ENCODE measurements around the gene TECRL. TPM values are rescaled to one million over a fixed set of nuclear protein-coding genes. Genes with fewer than 3 reads are reported as not detected.

TECRL gene
- total RNA-seq, 5 donors from 2014 or later (not counting 1 experiment from before 2014, with no cell fraction given): not detected

DNA sequence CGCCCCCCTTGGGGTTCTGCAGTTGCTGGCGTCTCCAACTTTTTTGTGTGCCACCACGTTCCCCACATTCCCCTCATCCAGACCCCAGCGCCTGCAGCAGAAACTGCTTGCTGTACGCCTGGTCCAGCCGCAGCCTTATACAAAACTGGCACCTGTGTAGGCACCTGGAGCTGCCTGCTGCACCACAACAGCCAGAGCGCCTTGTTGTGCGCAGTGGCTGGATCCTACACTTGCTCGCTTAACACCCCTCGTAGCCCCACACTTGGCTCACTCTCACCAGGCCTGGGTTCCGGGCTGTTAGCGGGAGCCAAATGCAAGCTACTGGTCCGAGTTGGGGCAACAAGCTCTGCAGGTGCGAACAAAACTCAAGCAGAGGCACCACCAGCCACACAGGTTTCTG, 136.8 kb downstream of the TECRL start:
- Mint-ChIP-seq H3K9me3 (peaks cover 5 to 8% (median 5%) of the 10 kb centered on the region in 3 donors), H3K27ac (no peak overlapping the region), H3K27me3 (no peaks in the 10 kb centered on the region), H3K4me1 (no peaks in the 10 kb centered on the region), H3K4me3 (no peak overlapping the region), H3K36me3 (no peaks in the 10 kb centered on the region)
- Histone ChIP-seq H3K27me3 (replicated peaks in 1 of 2; ENCODE audit: control insufficient read depth in 2 of 2, extremely low read depth in 1 of 2, insufficient read depth in 2 of 2, low read length in 1 of 2) (no peaks in the 10 kb centered on the region), H3K36me3 (ENCODE audit: control insufficient read depth in 2 of 2, extremely low read depth in 1 of 2, insufficient read depth in 1 of 2, low read length in 1 of 2) (no peaks in the 10 kb centered on the region), H3K4me1 (ENCODE audit: control insufficient read depth in 1 of 2, extremely low read depth in 1 of 2, insufficient read depth in 2 of 2, low read length in 2 of 2) (no peaks in the 10 kb centered on the region), H3K4me3 (ENCODE audit: control insufficient read depth in 1 of 2, extremely low read depth in 1 of 2, low read length in 1 of 2) (no peak overlapping the region), H3K9me3 (peaks cover 3% of the 10 kb centered on the region), H3K27ac (ENCODE audit: low read length) (no peak overlapping the region)
- POLR2A ChIA-PET: no interaction called here
- CTCF ChIA-PET: no interaction called here
- DNase-seq (no peak), ATAC-seq (replicated peaks in 1 of 4) (no peak)
- 88% methylated on average over 14 of the region's 14 CpGs for WGBS (ENCODE audit: insufficient coverage)

DNA sequence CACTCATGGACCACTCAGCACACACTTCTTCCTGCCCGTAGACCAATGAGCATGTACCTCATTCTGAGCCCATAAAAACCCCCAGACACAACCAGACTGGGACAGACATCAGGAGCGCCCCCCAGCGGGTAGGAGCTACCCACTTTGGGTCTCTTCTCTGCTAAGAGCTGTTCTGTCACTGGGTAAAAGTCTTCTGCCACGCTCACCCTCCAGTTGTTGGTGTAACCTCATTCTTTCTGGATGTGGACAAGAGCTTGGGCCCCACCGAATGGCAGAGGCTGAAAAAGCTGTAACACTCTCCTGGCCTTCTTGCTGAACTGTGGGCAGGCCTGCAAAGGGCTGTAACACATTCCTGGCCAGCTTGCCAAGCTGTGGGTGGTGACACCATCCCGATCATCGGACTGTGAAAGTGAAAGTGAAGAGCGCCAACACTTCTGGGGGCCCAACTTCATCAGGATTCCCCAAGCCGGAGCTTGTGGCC, 137.6 kb downstream of the TECRL start:
- Histone ChIP-seq H3K4me1 (ENCODE audit: control insufficient read depth in 1 of 2, extremely low read depth in 1 of 2, insufficient read depth in 2 of 2, low read length in 2 of 2) (no peaks in the 10 kb centered on the region), H3K27ac (ENCODE audit: low read length) (no peak overlapping the region), H3K27me3 (replicated peaks in 1 of 2; ENCODE audit: control insufficient read depth in 2 of 2, extremely low read depth in 1 of 2, insufficient read depth in 2 of 2, low read length in 1 of 2) (no peaks in the 10 kb centered on the region), H3K4me3 (ENCODE audit: control insufficient read depth in 1 of 2, extremely low read depth in 1 of 2, low read length in 1 of 2) (no peak overlapping the region), H3K9me3 (peaks cover 3% of the 10 kb centered on the region), H3K36me3 (ENCODE audit: control insufficient read depth in 2 of 2, extremely low read depth in 1 of 2, insufficient read depth in 1 of 2, low read length in 1 of 2) (no peaks in the 10 kb centered on the region)
- Mint-ChIP-seq H3K9me3 (peaks cover 10 to 12% (median 10%) of the 10 kb centered on the region in 3 donors), H3K27me3 (no peaks in the 10 kb centered on the region), H3K4me3 (no peak overlapping the region), H3K27ac (no peak overlapping the region), H3K4me1 (no peaks in the 10 kb centered on the region), H3K36me3 (no peaks in the 10 kb centered on the region)
- ATAC-seq (replicated peaks in 1 of 4): no peak
- WGBS (ENCODE audit: insufficient coverage): 82% methylated on average over 7 of the region's 9 CpGs
- no peak for DNase-seq
- ChIA-PET POLR2A (no interaction called here), CTCF (no interaction called here)

DNA sequence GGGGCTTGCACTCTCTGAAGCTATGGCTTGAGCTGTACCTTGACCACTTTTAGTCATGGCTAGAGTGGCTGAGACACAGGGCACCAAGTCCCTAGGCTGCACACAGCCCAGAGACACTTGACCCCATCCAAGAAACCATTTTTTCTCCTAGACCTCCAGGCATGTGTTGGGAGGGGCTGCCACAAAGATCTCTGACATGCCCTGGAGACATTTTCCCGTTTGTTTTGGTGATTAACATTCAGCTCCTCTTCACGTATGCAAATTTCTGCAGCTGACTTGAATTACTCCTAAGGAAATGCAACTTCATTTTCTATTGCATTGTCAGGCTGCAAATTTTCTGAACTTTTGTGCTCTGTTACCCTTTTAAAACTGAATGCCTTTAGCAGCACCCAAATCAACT, 142.6 kb downstream of the TECRL start:
- Mint-ChIP-seq H3K9me3 (peaks cover 11 to 26% (median 12%) of the 10 kb centered on the region in 3 donors), H3K4me3 (no peak overlapping the region), H3K27ac (no peak overlapping the region), H3K4me1 (no peaks in the 10 kb centered on the region), H3K36me3 (no peaks in the 10 kb centered on the region), H3K27me3 (no peaks in the 10 kb centered on the region)
- POLR2A ChIA-PET: no interaction called here
- no peak overlapping the region for H3K27ac ChIP-seq (ENCODE audit: low read length)
- no peaks in the 10 kb centered on the region for H3K9me3 ChIP-seq
- CTCF ChIA-PET: no interaction called here
- H3K27me3 ChIP-seq (replicated peaks in 1 of 2; ENCODE audit: control insufficient read depth in 2 of 2, extremely low read depth in 1 of 2, insufficient read depth in 2 of 2, low read length in 1 of 2): no peaks in the 10 kb centered on the region
- H3K36me3 ChIP-seq (ENCODE audit: control insufficient read depth in 2 of 2, extremely low read depth in 1 of 2, insufficient read depth in 1 of 2, low read length in 1 of 2): no peaks in the 10 kb centered on the region
- WGBS (ENCODE audit: insufficient coverage): no CpG with 5 or more reads among the region's 2 CpGs
- ATAC-seq (replicated peaks in 1 of 4) (no peak), DNase-seq (no peak)
- no peak overlapping the region for H3K4me3 ChIP-seq (ENCODE audit: control insufficient read depth in 1 of 2, extremely low read depth in 1 of 2, low read length in 1 of 2)
- H3K4me1 ChIP-seq (ENCODE audit: control insufficient read depth in 1 of 2, extremely low read depth in 1 of 2, insufficient read depth in 2 of 2, low read length in 2 of 2): no peaks in the 10 kb centered on the region

DNA sequence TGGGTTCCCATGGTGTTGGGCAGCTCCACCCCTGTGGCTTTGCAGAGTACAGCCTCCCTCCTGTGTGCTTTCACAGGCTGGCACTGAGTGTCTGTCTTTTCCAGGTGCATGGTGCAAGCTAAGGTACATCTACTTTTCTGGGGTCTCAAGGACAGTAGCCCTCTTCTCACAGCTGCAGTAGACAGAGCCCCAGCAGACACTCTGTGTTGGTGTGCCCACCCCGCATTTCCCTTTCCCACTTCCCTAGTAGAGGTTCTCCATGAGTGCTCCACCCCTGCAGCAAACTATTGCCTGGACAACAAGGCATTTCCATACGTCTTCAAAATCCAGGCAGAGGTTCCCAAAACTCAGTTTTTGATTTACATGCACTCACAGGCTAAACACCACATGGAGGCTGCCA, 143.0 kb downstream of the TECRL start:
- Histone ChIP-seq H3K9me3 (no peaks in the 10 kb centered on the region), H3K4me1 (ENCODE audit: control insufficient read depth in 1 of 2, extremely low read depth in 1 of 2, insufficient read depth in 2 of 2, low read length in 2 of 2) (no peaks in the 10 kb centered on the region), H3K4me3 (ENCODE audit: control insufficient read depth in 1 of 2, extremely low read depth in 1 of 2, low read length in 1 of 2) (no peak overlapping the region), H3K36me3 (ENCODE audit: control insufficient read depth in 2 of 2, extremely low read depth in 1 of 2, insufficient read depth in 1 of 2, low read length in 1 of 2) (no peaks in the 10 kb centered on the region), H3K27ac (ENCODE audit: low read length) (no peak overlapping the region), H3K27me3 (replicated peaks in 1 of 2; ENCODE audit: control insufficient read depth in 2 of 2, extremely low read depth in 1 of 2, insufficient read depth in 2 of 2, low read length in 1 of 2) (no peaks in the 10 kb centered on the region)
- ATAC-seq (replicated peaks in 1 of 4): no peak
- POLR2A ChIA-PET: no interaction called here
- H3K4me1 Mint-ChIP-seq: no peaks in the 10 kb centered on the region
- CTCF ChIA-PET: no interaction called here
- no peak overlapping the region for H3K4me3 Mint-ChIP-seq
- H3K27ac Mint-ChIP-seq: no peak overlapping the region
- H3K27me3 Mint-ChIP-seq: no peaks in the 10 kb centered on the region
- DNase-seq: no peak
- peaks cover 11 to 25% (median 11%) of the 10 kb centered on the region in 3 donors for H3K9me3 Mint-ChIP-seq
- WGBS (ENCODE audit: insufficient coverage): 70% methylated on average over 2 of the region's 2 CpGs
- no peaks in the 10 kb centered on the region for H3K36me3 Mint-ChIP-seq

DNA sequence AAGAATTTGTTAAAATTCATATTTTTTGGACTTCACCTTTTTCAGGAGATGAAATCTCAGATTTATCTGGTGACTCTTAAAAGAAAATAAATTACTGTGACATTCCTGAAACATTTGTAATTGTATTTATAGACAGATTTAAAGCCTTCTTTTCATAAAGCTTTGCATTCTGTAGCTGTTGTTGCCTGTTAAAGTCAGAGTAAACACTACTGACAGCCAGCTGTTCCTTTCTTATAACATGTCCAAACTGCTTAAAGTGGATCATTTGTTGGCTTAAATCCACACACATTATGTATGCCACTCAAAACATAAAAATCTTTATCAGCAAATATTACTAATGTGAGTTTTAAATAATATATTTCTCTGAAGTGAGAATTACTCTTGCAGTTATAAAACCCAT, 157.5 kb downstream of the TECRL start:
- Mint-ChIP-seq H3K4me1 (no peaks in the 10 kb centered on the region), H3K36me3 (no peaks in the 10 kb centered on the region), H3K9me3 (peaks cover 14 to 31% (median 18%) of the 10 kb centered on the region in 3 donors), H3K27ac (no peak overlapping the region), H3K4me3 (no peak overlapping the region), H3K27me3 (no peaks in the 10 kb centered on the region)
- no peak for ATAC-seq (replicated peaks in 1 of 4)
- CTCF ChIA-PET: no interaction called here
- Histone ChIP-seq H3K4me1 (ENCODE audit: control insufficient read depth in 1 of 2, extremely low read depth in 1 of 2, insufficient read depth in 2 of 2, low read length in 2 of 2) (no peaks in the 10 kb centered on the region), H3K36me3 (ENCODE audit: control insufficient read depth in 2 of 2, extremely low read depth in 1 of 2, insufficient read depth in 1 of 2, low read length in 1 of 2) (no peaks in the 10 kb centered on the region), H3K27ac (ENCODE audit: low read length) (no peak overlapping the region), H3K4me3 (ENCODE audit: control insufficient read depth in 1 of 2, extremely low read depth in 1 of 2, low read length in 1 of 2) (no peak overlapping the region), H3K27me3 (replicated peaks in 1 of 2; ENCODE audit: control insufficient read depth in 2 of 2, extremely low read depth in 1 of 2, insufficient read depth in 2 of 2, low read length in 1 of 2) (no peaks in the 10 kb centered on the region), H3K9me3 (no peaks in the 10 kb centered on the region)
- DNase-seq: no peak
- POLR2A ChIA-PET: no interaction called here

DNA sequence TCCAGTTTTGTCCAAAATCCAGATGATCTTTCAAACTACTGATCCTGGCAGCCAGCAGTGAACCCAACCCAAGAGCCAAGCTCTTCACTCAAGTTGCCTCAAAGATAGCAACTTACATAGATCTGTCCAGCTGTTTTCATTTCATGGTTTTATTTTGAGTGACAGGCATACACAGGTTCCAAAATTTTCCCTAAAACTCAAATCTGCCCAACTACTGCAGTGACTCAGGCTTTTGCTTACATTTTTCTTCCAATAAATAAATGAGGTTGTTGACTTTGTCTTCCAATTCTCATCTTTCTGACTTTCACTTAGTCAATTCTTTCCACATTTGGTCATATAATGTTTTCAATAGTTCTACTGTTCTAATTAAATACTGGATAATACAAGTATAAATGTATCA, 158.8 kb downstream of the TECRL start:
- Mint-ChIP-seq H3K36me3 (no peaks in the 10 kb centered on the region), H3K4me1 (no peaks in the 10 kb centered on the region), H3K27ac (no peak overlapping the region), H3K27me3 (no peaks in the 10 kb centered on the region), H3K4me3 (no peak overlapping the region), H3K9me3 (peaks cover 14 to 31% (median 18%) of the 10 kb centered on the region in 3 donors)
- ATAC-seq (replicated peaks in 1 of 4) (no peak), DNase-seq (no peak)
- POLR2A ChIA-PET: no interaction called here
- no peaks in the 10 kb centered on the region for H3K4me1 ChIP-seq (ENCODE audit: control insufficient read depth in 1 of 2, extremely low read depth in 1 of 2, insufficient read depth in 2 of 2, low read length in 2 of 2)
- no peak overlapping the region for H3K27ac ChIP-seq (ENCODE audit: low read length)
- no peaks in the 10 kb centered on the region for H3K36me3 ChIP-seq (ENCODE audit: control insufficient read depth in 2 of 2, extremely low read depth in 1 of 2, insufficient read depth in 1 of 2, low read length in 1 of 2)
- CTCF ChIA-PET: interaction anchor here in 1 of 2 donors (0.6 kb wide), 1 partner anchor 1169 kb away, joined by 10 read pairs; no protein-coding TSS in a partner anchor
- H3K27me3 ChIP-seq (replicated peaks in 1 of 2; ENCODE audit: control insufficient read depth in 2 of 2, extremely low read depth in 1 of 2, insufficient read depth in 2 of 2, low read length in 1 of 2): no peaks in the 10 kb centered on the region
- H3K4me3 ChIP-seq (ENCODE audit: control insufficient read depth in 1 of 2, extremely low read depth in 1 of 2, low read length in 1 of 2): no peak overlapping the region
- no peaks in the 10 kb centered on the region for H3K9me3 ChIP-seq

DNA sequence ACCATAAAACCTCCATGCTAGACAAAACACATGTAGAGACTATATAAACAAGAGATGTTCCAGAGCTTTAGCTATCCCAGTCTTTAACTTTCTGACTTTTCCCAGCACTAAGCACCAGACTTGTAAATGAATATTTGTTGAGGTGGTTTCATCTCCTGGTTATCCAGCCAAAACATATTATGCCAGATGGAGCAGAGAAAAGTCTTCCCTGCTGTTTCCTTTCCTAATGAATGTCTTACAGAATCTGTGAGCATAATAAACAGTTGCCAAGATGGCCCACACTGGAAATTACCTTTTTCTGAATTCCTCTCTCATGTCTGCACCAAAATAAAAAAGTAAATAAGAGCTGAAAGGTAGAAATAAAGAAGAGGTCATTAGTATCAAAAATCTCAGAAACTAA, 159.2 kb downstream of the TECRL start:
- H3K36me3 Mint-ChIP-seq: no peaks in the 10 kb centered on the region
- Histone ChIP-seq H3K27ac (ENCODE audit: low read length) (no peak overlapping the region), H3K36me3 (ENCODE audit: control insufficient read depth in 2 of 2, extremely low read depth in 1 of 2, insufficient read depth in 1 of 2, low read length in 1 of 2) (no peaks in the 10 kb centered on the region), H3K27me3 (replicated peaks in 1 of 2; ENCODE audit: control insufficient read depth in 2 of 2, extremely low read depth in 1 of 2, insufficient read depth in 2 of 2, low read length in 1 of 2) (no peaks in the 10 kb centered on the region), H3K4me1 (ENCODE audit: control insufficient read depth in 1 of 2, extremely low read depth in 1 of 2, insufficient read depth in 2 of 2, low read length in 2 of 2) (no peaks in the 10 kb centered on the region), H3K4me3 (ENCODE audit: control insufficient read depth in 1 of 2, extremely low read depth in 1 of 2, low read length in 1 of 2) (no peak overlapping the region), H3K9me3 (no peaks in the 10 kb centered on the region)
- H3K27ac Mint-ChIP-seq: no peak overlapping the region
- ChIA-PET POLR2A (no interaction called here), CTCF (interaction anchor here in 1 of 2 donors (0.6 kb wide), 1 partner anchor 1169 kb away, joined by 10 read pairs; no protein-coding TSS in a partner anchor)
- no peaks in the 10 kb centered on the region for H3K4me1 Mint-ChIP-seq
- DNase-seq: no peak
- no peaks in the 10 kb centered on the region for H3K27me3 Mint-ChIP-seq
- no peak for ATAC-seq (replicated peaks in 1 of 4)
- H3K9me3 Mint-ChIP-seq: peaks cover 14 to 30% (median 18%) of the 10 kb centered on the region in 3 donors
- H3K4me3 Mint-ChIP-seq: no peak overlapping the region

All from T-cell (primary cell).